GM18858 (cell line): Measurements from ENCODE around the gene HERC3.

Experiments
- ATAC-seq: cut with Tn5 transposase; IDR thresholded peaks from one replicate; pipeline ENCODE4 v1.9.1; 2021; ENCODE audit not compliant: unreplicated experiment

Gene HERC3

DNA sequence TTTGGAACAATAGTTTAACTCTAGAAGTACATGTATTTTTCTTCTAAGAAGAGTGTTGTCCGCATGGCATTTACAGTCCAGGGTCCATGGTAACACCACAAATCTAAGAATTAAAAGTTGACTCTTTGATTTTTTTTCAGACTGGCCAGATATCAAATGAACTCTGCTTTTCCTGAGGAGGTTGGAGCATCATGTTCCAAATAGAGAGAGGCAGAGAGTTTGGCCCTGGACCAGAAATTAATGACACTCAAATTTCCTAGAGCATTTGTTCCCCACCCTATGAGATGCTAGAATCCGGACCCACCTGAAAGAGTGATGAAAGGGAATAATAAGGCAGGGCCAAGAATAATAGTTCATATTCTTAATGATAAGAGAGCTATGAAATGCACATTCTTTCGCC lies 152.3 kb downstream of the HERC3 start:
- ATAC-seq, result no peak

- no peak for ATAC-seq
Measured at GRCh38 chr4:88745175-88745574, 152.9 kb downstream of the HERC3 start.

- no peak for ATAC-seq
Measured at GRCh38 chr4:88745581-88746163, 153.4 kb downstream of the HERC3 start.

DNA sequence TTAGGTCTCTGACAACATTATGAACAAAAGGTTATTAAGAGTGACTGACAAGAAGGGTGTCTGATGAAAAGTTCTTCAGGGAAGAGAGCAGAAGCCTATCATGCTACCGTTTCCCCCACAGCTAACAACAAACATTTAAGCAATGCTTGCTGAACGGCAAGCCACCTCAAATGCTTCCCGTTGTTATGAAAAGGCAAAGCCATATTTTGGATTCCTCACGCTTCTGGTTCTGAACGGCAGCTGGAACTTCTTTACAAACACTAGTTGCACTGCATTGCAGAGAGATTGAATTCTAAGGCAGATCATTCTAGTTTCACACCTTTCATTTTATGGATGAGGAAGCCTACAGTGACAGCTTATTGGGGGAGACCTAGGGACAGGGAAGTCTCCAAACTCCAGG lies 153.9 kb downstream of the HERC3 start:
- ATAC-seq, result no peak

- ATAC-seq, result no peak
Measured at GRCh38 chr4:88747351-88747750, 155.1 kb downstream of the HERC3 start.

DNA sequence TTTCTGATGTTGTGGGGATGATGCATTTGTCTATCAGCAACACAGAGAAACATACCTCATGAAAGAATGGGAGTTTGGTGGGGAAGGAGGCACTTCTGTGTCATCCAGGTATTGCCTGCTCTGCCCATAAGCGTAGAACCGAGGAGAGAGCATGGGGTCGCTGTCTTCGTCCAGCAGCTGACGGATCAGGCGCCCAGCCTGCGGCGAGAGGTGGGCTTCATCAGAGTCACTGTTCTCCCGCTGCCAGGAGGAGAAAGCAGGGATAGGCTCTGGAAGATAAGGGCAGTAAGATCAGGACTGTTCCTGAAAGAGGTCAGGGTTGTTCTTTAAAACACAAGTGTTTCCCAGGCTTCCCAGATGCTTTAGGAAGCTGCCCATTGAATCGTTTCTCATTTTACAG lies 158.1 kb downstream of the HERC3 start:
- no peak for ATAC-seq

DNA sequence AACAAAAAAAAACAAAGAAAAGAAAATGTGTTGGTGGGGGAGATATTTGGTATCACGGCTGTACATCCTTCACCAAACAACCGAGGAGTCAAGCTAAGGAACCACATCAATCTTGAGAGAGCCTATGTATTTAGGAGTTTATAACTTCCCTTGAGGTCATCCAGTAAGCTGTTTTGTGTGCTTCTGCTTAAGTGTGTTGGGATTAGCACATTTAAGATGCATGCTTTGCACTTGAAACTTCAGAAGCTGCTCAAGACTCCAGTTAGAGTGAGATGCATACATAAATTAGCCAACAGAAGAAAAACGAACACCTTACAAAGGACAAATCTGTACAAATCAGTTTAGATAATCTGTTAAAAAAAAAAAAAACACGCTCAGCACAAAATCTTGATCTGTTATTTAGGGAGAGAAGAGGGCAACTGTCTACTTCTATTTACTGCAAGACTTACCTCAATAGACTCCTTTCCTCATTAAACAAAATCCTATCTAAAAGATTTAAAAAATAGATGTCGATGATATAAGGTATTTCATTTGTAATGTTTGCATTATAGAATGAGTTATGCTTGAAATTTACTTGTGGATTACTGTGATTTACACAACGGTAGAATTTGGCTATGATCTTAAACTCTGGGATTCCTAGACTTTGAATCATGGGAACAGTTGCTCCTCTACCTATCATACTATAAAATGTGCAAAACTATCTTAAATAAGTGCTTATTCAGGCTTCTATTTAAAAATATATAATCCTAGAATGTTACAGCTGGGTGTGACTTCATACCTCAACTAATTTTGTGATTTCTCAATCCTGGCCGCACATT lies 159.2 kb downstream of the HERC3 start:
- ATAC-seq, result no peak

- ATAC-seq, result no peak
Measured at GRCh38 chr4:88752076-88752463, 159.8 kb downstream of the HERC3 start.

DNA sequence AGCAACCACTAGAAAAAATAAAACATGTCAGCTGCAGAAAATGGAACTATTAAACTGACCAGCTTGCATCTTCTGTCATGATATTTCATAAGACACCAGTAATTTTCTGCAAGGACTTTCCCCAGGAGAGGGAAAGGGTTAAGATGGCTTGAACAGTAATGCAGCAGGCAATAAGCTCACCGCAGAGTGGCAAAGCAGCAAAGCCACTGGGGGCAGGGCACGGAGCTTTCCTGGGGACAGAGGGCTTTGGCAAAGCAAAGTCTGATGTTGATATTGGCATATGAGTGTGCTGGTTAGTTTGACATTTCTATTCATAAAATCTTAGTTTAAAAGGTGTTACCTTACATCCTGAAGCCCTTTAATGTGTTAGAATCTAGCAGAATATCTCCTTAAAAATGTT lies 160.5 kb downstream of the HERC3 start:
- ATAC-seq, result no peak

DNA sequence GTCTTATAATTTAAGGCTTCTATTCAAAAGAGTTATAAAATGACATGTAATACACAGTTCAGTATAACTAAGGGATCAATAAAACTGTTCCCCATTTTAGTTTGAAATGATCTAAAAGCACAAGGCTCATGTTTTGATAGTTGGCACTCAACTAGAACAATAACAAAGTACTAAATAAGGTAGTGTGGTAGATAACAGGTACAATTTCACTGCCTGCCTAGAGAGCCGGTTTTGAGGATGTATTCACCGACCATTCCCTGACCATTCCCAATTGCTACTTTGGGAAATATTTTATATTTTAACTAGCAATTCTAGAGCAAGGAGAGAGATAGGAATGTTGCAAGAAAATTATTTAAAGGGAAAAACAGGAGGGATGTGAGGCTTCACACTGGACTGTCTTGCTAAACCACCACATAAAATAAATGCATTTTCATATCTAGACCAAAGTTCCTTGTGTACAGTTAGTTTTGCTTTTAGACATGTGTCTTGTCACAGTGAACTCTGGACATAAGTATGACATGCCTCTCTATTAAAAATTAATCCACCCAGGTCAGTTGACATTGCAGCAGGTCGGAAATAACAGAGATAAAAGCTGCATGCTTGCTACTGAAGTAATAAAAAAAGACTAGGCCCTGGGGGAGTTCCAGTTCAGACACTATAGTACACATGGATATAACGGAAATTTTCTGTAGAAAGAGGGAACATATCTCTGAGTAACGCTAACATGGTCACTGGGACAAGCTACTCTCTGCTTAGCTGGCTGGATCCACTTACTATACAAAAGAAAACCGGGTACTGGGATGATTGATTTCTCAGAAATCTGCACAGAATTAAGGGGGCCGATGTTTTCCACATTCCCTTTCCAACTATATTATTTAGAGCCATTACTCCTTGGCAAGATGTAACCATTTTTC lies 161.6 kb downstream of the HERC3 start:
- ATAC-seq, result no peak

- no peak for ATAC-seq
Measured at GRCh38 chr4:88754796-88755195, 162.5 kb downstream of the HERC3 start.

DNA sequence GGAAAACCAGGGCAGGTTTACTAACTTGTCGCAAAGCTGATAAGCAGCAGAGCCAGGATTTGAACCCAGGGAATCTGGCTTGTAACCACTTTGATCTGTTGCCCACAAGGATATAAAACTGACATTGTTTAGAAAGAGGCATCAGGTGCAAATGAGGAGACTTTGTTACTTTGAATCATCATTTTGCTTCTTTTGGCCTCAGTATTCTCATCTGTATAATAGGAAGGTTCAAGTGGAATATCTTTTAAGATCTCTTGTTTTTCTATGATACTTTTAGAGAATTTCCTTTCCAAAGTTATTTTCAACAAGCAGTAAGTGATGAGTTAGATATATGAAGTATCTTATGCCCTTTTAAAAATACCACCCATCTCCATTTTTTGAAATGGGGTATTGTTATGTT lies 163.2 kb downstream of the HERC3 start:
- no peak for ATAC-seq

- ATAC-seq, result no peak
Measured at GRCh38 chr4:88756149-88756548, 163.9 kb downstream of the HERC3 start.

- no peak for ATAC-seq
Measured at GRCh38 chr4:88757067-88757466, 164.8 kb downstream of the HERC3 start.

- ATAC-seq, result no peak
Measured at GRCh38 chr4:88757776-88758175, 165.5 kb downstream of the HERC3 start.
